HepG2 (cell line): Measurements from ENCODE around the gene EEF2. TPM values are rescaled to one million over a fixed set of nuclear protein-coding genes. Genes with fewer than 3 reads are reported as not detected.
A peak's percentile ranks its signal among the peaks of the same experiment; 100 is the strongest.

ENCODE experiments used
- AHDC1 ChIP-seq: sonication (generic); formaldehyde crosslinking; IDR thresholded peaks from 2 replicates; pipeline ENCODE4 v1.5.1; 2020; ENCODE audit warnings: mild to moderate bottlenecking, missing genetic modification reagents, borderline replicate concordance
- BCL6 ChIP-seq: IDR thresholded peaks from 2 replicates; pipeline ENCODE4 v1.6.1; 2016; ENCODE audit warnings: missing genetic modification reagents, missing compliant biosample characterization
- FOXO1 ChIP-seq: sonication (generic); formaldehyde crosslinking; IDR thresholded peaks from 2 replicates; pipeline ENCODE4 v1.4.0; 2020; ENCODE audit warnings: missing genetic modification reagents
- GZF1 ChIP-seq: sonication (generic); formaldehyde crosslinking; IDR thresholded peaks from 2 replicates; pipeline ENCODE4 v1.5.1; 2020; ENCODE audit warnings: mild to moderate bottlenecking, missing genetic modification reagents
- HCFC1 ChIP-seq: fragments of 150-350 bp; IDR thresholded peaks from 2 replicates; pipeline ENCODE4 v1.6.1; 2014; ENCODE audit warnings: low read depth, low read length
- HNF4A ChIP-seq: sonication (generic); formaldehyde crosslinking; IDR thresholded peaks from 2 replicates; pipeline ENCODE4 v1.4.0; 2020; ENCODE audit warnings: missing genetic modification reagents
- MXI1 ChIP-seq: IDR thresholded peaks from 3 replicates; pipeline ENCODE4 v1.6.1; 2012; ENCODE audit warnings: low read depth, low read length, inconsistent platforms, borderline replicate concordance
- RARA ChIP-seq: IDR thresholded peaks from 2 replicates; pipeline ENCODE4 v1.6.1; 2016; ENCODE audit warnings: missing genetic modification reagents, missing compliant biosample characterization
- RELA ChIP-seq: sonication (generic); formaldehyde crosslinking; IDR thresholded peaks from 2 replicates; pipeline ENCODE4 v1.4.0; 2020; ENCODE audit warnings: missing genetic modification reagents
- SNAI1 ChIP-seq: sonication (generic); formaldehyde crosslinking; IDR thresholded peaks from 2 replicates; pipeline ENCODE4 v1.5.0; 2020; ENCODE audit warnings: mild to moderate bottlenecking, missing genetic modification reagents, borderline replicate concordance
- SNAPC5 ChIP-seq: sonication (generic); formaldehyde crosslinking; IDR thresholded peaks from 2 replicates; pipeline ENCODE4 v1.8.1; 2023; ENCODE audit warnings: mild to moderate bottlenecking, missing genetic modification reagents, borderline replicate concordance
- STAG1 ChIP-seq: sonication (generic); formaldehyde crosslinking; IDR thresholded peaks from 2 replicates; pipeline ENCODE4 v1.4.0; 2020; ENCODE audit warnings: missing genetic modification reagents
- THYN1 ChIP-seq: sonication (generic); formaldehyde crosslinking; IDR thresholded peaks from 2 replicates; pipeline ENCODE4 v1.8.1; 2023; ENCODE audit warnings: low read depth, mild to moderate bottlenecking, moderate library complexity, missing genetic modification reagents, borderline replicate concordance
- ZNF484 ChIP-seq: sonication (generic); formaldehyde crosslinking; IDR thresholded peaks from 2 replicates; pipeline ENCODE4 v1.5.1; 2020; ENCODE audit warnings: mild to moderate bottlenecking, low read depth, missing genetic modification reagents, borderline replicate concordance
- ZUFSP ChIP-seq: sonication (generic); formaldehyde crosslinking; IDR thresholded peaks from 2 replicates; pipeline ENCODE4 v1.9.0; 2021; ENCODE audit warnings: missing genetic modification reagents, mild to moderate bottlenecking, borderline replicate concordance
- polyA plus RNA-seq, 8 experiments: library from polyadenylated mRNA; depleted of rRNA in 3 of 8; stranded (reverse) in 7 of 8; unstranded in 1 of 8; fragments of >200 nt; fragmentation: Illumina TruSeq in 4 of 8; extraction: Trizol in 4 of 8; gene quantifications; 2 replicates each; pipeline versions ENCODE4 v1.2.1 to v1.2.3, GENCODE V29; 2011 to 2016; ENCODE audit warnings: low read depth in 4 of 8, missing spikeins in 1 of 8, mixed read lengths in 1 of 8; ENCODE audit not compliant: insufficient read depth in 1 of 8
- total RNA-seq, 5 experiments: library from RNA; depleted of rRNA; stranded (reverse); fragments of >200 nt; fragmentation: Illumina TruSeq; extraction: Trizol; gene quantifications; 2 replicates each; pipeline ENCODE4 v1.2.3, GENCODE V29; 2016; ENCODE audit warnings: low read depth in 1 of 5
- TF ChIP-seq, protein P1 (sequence below): IDR thresholded peaks from 2 replicates; pipeline ENCODE4 v1.6.1; 2012; ENCODE audit warnings: low read depth, low read length, improper control_type of control experiment
- TF ChIP-seq, protein P2 (sequence below): sonication (generic); formaldehyde crosslinking; IDR thresholded peaks from 2 replicates; pipeline ENCODE4 v1.8.1; 2023; ENCODE audit warnings: missing genetic modification reagents, mild to moderate bottlenecking, borderline replicate concordance

EEF2 gene
- total and polyA plus RNA-seq, 2 of the 13 experiments (the other 11 are each of a cell fraction or from before 2014, with no cell fraction given), result 1,441 to 1,777 TPM

DNA sequence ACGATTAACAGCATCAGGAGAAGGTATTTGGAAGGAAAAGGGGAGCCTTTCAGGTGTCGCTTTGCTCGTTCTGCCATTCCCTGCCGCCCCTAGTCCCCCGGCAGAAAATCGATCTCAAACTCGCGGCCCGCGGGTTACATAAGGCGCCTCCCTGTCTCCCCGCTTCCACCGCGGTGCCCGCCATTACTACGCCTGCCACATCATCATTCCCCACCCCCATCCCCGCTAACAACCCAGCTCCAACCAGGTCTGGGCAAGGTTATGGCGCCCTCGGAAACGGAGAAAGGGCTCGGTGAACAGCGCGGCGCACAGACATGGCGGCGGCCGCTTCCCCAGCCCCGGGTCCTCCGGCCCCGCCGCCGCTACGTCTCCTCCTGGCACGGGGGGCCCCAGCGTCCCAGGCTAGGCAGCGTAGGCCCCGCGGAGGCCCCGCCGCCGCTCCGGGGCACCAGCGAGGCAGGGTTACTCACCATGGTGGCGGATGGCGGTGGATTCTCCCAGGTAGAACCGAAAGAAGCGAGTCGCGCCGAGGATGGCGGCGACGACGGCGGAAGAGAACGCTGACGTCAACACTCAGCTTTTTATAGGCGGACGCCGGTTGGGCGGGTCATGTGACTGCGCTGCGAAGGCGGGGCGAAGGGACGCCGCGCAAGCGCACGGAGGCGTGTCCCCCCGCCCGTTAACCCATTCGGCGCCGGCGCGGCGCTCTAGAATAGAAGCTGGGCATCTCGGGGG lies at the start of gene EEF2 (continued):
- no peak for TF ChIP-seq ZNF484 (CRISPR knock-in tag)
- 0 out of 2 replicates have a peak, but pooled peaks have one; percentile 90 for TF ChIP-seq SNAPC5 (CRISPR knock-in tag)
- TF ChIP-seq THYN1 (CRISPR knock-in tag), result 0 out of 2 replicates have a peak, but pooled peaks have one; percentile 68
- TF ChIP-seq HNF4A (CRISPR knock-in tag), result no peak; the same call in 1 of the 2 replicates
- no peak for TF ChIP-seq AHDC1 (CRISPR knock-in tag)
- TF ChIP-seq FOXO1 (CRISPR knock-in tag), result peak; percentile 65
- peak; percentile 36; the same call in 1 of the 2 replicates for TF ChIP-seq BCL6
- no peak for TF ChIP-seq ZUFSP (CRISPR knock-in tag)
- TF ChIP-seq RARA (CRISPR knock-in tag), result peak; percentile 40; the same call in 1 of the 2 replicates
- TF ChIP-seq SNAI1 (CRISPR knock-in tag), result no peak
- peak; percentile 53 for TF ChIP-seq HCFC1
- TF ChIP-seq, protein P1, sequence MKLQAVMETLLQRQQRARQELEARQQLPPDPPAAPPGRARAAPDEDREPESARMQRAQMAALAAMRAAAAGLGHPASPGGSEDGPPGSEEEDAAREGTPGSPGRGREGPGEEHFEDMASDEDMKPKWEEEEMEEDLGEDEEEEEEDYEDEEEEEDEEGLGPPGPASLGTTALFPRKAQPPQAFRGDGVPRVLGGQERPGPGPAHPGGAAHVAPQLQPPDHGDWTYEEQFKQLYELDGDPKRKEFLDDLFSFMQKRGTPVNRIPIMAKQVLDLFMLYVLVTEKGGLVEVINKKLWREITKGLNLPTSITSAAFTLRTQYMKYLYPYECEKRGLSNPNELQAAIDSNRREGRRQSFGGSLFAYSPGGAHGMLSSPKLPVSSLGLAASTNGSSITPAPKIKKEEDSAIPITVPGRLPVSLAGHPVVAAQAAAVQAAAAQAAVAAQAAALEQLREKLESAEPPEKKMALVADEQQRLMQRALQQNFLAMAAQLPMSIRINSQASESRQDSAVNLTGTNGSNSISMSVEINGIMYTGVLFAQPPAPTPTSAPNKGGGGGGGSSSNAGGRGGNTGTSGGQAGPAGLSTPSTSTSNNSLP, result no peak; the same call in 1 of the 2 replicates
- TF ChIP-seq GZF1 (CRISPR knock-in tag), result peak; percentile 56; the same call in 1 of the 2 replicates
- TF ChIP-seq, protein P2, sequence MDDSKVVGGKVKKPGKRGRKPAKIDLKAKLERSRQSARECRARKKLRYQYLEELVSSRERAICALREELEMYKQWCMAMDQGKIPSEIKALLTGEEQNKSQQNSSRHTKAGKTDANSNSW (CRISPR knock-in tag), result no peak
- 0 out of 2 replicates have a peak, but pooled peaks have one; percentile 9 for TF ChIP-seq STAG1 (CRISPR knock-in tag)
- TF ChIP-seq MXI1, result peak; percentile 86; the same call in 1 of the 3 replicates
- TF ChIP-seq RELA, result peak; percentile 62; the same call in 1 of the 2 replicates
